HG02943 (cell line): Measurements from ENCODE around the gene HLA-DRB1.
"Not testable (repeated sequence)": the region's sequence is repeated elsewhere in the genome, so short reads cannot be mapped to it uniquely, and the experiment has no call there.

ENCODE experiments used
- ATAC-seq: cut with Tn5 transposase; IDR thresholded peaks from one replicate; pipeline ENCODE4 v1.9.1; 2021; ENCODE audit warnings: mild to moderate bottlenecking, low read depth, moderate library complexity; ENCODE audit not compliant: unreplicated experiment

The HLA-DRB1 gene

DNA sequence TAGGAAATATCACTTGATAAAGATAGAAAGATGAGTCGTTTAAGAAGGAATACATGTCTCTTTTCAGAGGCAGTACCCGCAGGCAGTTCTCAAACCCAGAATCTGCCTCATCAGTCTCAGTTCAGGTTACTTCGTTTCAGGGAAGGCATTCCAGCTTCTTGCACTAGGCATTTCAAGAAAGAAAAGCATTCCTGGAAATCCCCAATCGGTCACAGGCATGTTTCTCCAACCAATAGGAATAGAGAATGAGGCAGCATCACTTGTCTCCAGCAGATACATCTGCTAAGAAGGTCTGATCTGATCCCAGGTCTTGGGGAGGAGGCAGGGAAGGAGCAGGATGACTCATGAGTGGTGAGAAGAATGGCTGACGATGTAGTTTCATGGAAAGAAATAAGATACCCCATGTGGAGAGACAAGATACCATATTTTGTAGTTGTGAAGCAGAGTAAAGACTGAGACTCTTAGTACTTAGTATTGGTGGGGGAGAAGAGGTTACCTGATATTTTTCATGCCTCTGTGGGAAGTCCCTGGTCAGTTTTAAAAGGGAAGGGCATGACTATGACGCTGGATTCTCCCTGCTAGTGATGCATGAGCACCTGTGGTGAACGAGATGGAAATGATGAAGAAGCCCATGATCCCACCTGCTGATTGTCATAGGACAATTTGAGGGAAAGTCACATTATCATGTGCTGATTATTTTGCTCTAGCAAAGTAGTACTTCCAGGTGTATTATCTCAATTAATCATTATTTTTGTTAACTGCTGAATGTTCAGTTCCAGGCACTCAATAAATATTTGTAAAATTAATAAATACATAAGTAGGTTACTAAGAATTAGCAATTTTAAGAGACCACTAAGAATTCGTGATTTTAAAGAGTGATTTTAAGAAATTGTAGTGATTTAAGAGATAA is 20.3 kb upstream of the HLA-DRB1 start:
- peak; percentile 81 for ATAC-seq

DNA sequence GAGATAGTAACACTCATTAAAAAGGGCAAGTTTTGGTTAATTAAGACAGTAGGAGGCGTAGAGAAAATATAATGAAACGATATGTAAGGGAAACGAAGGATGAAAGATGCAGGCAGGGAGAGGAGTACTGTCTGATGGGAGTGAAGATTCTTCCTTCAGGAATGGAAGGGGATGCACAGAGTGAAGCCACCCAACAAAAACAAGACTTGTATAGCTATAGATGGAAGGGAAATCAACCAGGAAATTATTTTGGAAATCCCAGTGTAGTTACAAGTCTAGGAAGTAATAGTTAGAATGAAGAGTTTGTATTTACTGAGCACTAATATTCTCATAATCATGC is 19.7 kb upstream of the HLA-DRB1 start:
- ATAC-seq: no peak

DNA sequence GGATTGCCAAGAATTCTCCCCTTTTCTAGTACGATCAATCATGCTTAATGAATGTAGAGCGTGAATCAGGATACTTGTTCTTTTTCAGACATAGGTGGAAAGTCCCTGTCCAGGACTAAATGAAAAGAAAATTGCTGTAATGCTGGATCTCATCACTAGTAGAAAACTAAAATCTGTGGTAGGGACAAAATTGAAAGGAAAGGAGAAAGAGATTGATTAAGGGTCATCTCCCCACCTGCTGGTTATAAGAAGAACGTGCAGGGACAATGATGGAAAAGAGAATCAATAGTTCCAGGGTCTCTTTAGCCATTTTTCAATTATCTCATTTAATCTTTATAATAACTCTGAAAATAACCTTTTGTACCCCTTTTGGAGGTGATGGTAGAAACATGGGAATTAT is 18.7 kb upstream of the HLA-DRB1 start:
- no peak for ATAC-seq

DNA sequence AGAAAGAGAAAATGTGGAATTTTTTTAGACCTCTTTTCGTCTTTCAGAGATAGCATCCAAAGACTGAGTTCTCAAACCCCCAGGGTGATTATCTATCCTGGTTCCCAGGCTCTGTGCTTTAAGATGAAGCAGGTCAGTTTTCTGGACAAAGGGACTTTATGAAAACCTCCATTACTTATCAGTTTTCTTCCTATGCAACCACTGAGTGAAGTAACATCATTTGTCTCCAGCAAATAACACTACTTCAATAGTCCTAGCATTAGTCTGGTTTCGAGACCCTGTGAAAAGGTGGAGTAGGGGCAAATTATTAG is 18.3 kb upstream of the HLA-DRB1 start:
- ATAC-seq: no peak

DNA sequence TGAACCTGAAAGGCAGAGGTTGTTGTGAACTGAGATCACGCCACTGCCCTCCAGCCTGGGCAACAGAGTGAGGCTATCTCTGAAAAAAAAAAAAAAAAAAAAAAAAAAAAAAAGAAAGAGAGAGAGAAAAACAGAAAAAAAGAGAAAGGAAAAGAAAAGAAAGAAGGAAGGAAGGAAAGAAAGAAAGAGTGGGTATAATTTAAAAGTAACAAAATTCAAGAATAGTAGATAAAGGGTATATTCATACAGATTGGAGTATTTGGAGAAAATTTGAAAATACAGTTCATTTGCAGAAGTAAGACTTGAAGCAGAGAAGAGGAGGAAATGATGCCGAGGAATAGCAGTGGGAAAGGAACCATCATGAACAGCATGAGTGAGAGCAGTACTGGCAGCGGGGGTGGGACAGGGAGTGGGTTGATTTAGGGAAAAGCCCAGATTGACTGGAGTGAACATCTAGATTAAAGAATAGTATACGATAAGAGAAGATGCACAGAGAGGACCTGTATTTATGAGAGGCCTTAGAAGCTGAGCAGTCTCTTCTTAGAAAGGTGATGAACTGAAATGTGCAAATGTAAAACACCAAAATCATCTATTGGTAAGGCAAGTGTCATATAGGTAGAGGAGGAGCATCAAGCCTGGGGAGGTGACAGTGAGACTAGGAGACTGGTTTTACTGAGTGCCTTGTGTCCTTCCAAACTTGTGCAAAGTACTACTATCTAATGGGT is 17.8 kb upstream of the HLA-DRB1 start:
- ATAC-seq: no peak

DNA sequence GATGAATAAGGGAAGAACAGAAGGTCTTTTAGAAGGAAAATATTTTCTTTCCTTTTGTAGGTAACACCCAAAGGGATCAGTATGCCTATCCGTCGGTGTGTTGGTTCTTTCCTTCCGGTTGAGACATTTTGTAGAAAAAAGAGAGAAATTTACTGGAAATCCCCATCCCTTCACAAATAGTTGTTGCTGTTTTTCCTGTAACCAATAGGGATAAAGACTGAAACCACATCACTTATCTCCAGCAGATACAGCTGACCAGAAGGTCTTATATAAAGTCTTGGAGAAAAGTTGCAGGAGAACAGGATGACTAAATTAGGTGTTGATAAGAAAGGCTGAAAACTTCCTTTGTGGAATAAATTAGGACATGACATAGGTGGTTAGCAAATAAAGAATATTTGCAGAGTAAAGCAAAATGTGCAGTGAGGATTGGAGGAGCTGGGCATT is 14.8 kb upstream of the HLA-DRB1 start:
- no peak for ATAC-seq

DNA sequence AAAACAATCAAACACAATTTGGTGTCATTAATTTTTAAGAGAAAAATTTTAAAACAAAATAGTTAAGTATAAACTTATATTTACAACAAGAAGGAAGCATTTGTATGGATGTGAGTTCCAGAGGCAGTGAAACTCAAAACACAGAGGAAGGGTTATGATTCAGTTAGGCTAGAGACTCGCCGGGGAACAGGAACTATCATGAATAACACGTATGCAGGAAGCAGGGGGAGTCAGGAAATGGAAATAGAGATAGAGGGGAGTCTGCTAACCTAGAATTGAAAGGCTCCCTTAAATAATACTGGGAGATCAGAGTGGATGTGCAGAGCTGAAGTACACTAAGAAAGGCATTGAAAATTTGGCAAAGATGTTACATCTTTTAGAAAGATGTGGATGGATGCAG is 14.2 kb upstream of the HLA-DRB1 start:
- ATAC-seq: no peak

DNA sequence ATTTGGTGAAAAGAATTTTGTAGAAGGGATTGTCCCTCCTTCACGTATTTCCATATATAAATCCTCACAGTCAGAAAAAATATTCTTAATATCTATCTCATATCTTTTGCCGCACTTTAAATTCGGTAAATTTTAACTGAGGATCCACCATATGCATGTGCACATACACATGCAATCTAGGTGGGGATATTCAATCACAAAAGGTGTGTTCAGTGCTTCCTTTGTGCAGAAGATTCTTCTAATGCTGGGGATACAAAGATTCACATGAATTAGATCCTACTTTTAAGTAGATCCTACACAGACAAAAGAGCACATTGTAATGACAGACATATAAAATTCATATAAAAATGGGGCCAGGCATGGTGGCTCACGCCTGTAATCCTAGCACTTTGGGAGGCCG is 13.6 kb upstream of the HLA-DRB1 start:
- ATAC-seq: no peak

DNA sequence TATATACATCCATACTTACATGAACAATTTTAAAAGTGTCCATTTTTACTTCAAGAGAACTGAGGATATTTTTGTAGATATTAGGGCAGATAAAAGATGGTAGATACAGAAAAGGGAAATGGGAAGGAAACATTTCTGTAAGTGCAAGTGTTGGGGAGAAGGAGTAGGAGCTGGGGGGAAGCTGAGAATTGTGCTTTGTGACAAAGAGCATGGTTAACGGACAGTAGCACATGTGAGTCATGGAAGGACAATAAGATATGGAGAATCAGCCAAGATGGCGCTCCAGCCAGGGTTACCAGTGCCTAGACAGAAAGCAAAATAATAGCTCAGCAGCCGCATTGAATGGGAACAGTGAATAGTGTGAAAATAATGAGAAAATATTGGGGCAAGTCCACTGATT is 12.7 kb upstream of the HLA-DRB1 start:
- ATAC-seq: no peak

DNA sequence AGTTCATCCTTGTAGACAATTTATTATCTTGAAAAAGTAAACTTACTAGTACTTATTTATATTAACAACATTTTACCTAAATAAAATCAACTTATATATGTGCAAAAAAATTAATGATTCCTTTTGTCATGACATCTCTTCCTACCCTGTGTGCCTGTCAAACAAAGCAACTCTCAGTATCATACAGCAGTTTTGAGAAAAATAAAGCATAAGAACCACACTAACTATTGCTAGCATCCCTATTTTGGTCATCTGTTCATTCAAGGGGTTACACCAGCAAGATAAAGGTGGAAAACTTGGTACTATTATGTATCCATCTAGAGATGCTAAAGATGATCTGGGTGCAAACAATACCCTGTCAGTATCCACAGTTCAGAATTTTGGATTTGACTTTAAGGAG is 7.4 kb upstream of the HLA-DRB1 start:
- ATAC-seq: no peak

DNA sequence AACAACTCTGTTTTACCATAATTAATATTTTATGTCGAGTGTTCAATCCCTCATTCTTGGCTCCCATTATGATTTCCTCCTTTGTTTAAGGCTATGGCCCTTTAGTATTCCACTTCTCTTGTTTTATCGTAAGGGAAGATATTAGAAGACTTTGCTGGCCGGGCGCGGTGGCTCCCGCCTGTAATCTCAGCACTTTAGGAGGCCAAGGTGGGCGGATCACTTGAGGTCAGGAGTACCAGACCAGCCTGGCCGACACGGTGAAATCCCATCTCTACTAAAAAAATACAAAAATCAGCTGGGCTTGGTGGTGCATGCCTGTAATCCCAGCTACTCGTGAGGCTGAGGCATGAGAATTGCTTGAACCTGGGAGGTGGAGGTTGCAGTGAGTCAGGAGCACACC is 1.1 kb upstream of the HLA-DRB1 start:
- not testable (repeated sequence) for ATAC-seq

DNA sequence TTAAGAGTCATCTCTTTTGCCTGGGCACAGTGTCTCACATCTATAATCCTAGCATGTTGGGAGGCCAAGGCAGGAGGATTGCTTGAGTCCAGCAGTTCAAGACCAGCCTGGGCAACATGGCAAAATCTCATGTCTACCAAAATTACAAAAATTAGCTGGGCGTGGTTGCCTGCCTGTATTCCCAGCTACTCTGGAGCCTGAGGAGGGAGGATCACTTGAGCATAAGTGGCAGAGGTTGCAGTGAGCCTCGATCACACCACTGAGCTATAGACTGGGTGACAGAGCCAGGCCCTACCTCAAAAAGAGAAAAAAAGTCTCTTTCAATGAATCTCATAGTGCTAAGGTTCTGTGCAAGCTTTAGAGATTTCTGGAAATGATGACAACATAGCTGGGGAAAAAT is 1.5 kb downstream of the HLA-DRB1 start:
- no peak for ATAC-seq

DNA sequence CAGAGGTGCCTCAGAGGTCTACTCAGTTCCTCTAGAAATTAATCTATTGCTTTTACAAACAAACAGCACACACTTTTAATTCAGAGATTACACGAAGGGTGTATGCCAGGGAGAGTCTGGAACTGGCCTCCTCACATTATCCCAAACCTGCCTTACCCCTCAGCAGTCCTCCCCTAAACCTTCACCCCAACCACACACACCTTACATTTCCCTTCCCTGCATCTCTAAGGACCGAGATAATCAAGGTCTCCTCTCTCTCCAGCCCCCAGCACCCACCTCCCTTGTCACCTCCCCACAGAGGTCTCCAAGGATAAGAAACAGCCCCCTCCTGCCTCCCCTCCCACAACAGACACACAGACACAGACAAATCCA is 6.1 kb downstream of the HLA-DRB1 start:
- ATAC-seq: no peak

DNA sequence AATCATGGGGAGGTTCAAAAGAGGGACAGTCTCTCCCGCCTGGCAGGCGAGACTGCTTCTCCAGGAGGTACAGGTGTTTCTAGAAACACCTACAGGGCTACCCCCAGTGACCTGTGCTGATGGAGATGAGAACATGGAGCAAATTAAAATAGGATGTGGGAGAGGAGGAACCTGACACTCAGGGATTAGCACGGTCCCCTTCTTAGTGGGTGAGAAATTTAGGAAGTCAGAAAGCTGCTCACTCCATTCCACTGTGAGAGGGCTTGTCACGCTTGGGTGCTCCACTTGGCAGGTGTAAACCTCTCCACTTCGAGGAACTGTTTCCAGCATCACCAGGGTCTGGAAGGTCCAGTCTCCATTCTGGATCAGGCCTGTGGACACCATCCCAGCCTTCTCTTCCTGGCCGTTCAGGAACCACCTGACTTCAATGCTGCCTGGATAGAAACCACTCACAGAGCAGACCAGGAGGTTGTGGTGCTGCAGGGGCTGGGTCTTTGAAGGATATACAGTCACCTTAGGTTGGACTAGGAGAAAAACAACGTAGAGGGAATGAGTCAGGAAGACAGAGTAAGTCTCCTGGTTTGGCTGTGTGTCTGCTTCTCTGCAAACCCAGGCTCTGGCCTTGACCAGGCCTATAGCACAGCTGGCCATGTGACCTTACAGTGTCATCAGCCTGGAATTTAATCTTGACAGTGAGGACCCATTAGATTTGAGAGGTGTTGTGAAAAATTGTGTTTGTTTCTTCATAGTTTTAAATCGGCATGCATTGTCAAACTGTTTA is 8.1 kb downstream of the HLA-DRB1 start:
- no peak for ATAC-seq

DNA sequence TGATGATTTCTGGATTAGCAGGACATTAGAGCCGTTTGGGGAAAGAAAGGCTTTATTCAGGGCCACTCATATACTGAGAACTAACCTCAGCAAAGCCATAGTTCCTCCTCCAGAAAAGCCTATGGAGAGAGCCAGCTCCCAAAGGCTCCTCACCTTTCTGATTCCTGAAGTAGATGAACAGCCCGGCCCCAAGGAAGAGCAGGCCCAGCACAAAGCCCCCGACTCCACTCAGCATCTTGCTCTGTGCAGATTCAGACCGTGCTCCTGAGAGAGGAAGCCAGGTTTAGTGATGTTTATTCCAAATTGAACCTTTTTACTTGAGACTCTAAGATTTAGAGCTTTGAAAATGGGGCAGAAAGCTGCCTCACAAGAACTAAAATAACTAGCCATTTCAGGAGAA is 9.1 kb downstream of the HLA-DRB1 start:
- ATAC-seq: no peak

DNA sequence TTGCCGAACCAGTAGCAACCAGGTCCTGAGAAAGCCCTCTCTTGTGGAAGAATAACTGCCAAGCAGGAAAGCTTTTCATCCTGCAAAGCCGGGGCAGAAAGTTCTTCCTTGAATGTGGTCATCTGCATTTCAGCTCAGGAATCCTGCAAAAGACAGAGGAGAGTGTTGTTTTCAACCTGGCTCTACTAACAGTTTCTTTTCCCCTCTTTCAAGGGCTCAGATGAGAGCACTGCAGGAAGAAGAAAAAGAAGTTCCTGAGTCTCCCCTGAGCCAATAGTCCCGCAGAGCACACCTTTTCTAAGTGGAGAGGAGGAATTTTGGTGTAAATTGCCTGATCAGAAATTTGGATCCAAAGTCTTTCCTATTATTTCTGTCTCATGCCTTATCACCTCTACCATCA is 10.7 kb downstream of the HLA-DRB1 start:
- ATAC-seq: no peak

DNA sequence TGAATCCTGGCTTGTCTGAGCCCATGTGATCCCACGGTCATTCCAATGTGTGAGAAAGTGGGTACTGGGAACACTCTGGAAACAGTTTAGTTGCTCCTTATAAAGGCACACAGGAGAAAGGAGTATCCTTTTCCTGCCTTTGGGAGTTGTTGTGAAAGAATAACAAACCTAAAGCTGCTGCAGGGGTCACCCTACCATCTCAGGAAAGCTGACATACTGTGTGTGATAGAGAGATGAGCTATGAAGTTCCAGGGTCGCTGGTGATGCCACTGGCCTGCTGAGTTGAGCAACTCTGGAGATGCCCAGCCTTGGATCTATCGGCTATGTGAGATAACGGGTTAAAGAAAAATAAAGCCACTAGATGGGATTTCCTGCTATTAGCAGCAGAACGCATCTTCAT is 12.2 kb downstream of the HLA-DRB1 start:
- ATAC-seq: not testable (repeated sequence)

DNA sequence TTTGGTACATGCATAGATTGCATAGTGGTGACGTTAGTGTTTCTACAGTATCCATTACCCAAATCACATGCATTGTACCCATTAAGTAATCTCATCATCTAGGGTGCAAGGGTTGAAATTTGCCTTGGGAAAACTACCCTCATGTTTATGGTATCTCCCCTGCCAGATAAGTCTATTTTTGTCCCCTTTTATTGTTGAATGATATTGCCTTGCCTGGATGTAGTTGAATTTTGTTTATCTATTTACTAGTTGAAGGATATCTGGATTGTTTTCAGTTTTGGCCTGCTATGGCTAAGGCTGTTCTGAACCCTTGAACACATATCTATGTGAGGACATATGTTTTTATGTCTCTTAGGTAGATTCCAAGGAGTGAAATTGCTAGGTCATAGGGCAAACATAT is 13.4 kb downstream of the HLA-DRB1 start:
- no peak for ATAC-seq

DNA sequence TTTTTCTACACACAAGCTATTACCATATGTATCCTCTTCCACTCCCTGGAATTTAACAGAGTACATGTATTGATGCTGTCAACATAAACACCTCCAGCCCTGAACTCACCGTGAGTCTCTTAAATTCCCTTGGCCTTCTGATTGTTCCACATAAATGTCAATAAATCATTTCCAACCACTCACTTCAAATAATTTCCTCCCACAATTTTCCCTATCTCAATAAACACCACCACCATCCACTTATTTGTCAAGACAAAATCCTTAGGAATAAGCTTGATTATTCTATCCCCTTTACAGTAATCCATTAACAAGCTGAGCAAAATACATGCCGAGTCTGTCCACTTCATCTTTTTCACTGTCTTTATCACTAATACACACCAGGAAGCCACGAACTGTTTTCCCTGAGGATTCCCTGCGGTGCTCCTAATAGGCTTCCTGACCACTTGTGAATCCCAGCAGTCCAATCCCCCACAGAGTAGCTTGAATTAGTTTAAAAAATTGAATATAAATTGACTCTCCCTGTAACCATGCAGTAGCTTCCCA is 19.2 kb downstream of the HLA-DRB1 start:
- ATAC-seq: no peak

DNA sequence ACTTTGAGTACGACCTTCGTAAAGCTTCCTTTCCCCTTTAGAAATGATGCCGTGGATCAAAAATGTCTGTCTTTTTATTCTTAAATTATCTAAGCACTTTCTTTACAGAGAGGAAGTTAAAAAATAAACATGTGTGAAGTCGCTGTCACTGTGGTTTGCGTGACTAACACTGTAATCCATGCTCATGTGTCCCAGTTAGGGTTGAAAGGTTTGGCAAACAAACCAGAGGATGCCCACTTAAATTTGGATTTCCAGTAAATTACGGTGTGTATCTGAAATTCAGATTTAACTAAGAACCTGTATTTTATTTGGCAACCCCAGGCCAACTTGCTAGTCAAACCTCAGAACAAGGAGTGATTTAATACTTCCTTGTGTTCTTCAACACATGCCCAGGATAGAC is 21.1 kb downstream of the HLA-DRB1 start:
- ATAC-seq: no peak

DNA sequence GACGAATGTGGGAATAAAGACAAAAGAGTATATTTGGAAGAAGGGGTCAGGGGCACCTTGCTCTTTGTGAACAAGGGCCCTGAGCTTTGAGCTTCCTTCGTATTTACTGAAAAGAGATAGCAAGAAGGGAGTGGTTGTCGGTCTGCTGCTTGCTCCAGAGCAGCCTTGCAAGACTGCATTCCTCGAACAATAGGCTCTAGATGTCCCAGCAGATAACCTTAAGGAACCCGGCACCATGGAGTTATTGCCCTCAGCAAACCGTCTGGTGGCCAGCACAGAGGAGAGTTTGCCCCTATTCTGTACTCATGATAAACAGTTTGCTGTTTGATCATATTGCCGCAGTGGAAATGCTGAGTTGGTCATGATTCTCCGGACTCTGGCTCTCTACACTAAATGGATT is 22.7 kb downstream of the HLA-DRB1 start:
- ATAC-seq: no peak
